GM19463 (cell line): ENCODE results near the gene CYP2A7.
"Not testable (repeated sequence)": the region's sequence is repeated elsewhere in the genome, so short reads cannot be mapped to it uniquely, and the experiment has no call there.

Experiments
- ATAC-seq: cut with Tn5 transposase; IDR thresholded peaks from one replicate; pipeline ENCODE4 v1.9.1; 2021; ENCODE audit warnings: mild to moderate bottlenecking, moderate library complexity; ENCODE audit not compliant: unreplicated experiment

The CYP2A7 gene

GRCh38 chr19:40843653-40844052 is 38.4 kb downstream of the CYP2A7 start:
- ATAC-seq = not testable (repeated sequence)

- not testable (repeated sequence) for ATAC-seq
Measured at GRCh38 chr19:40842997-40843652, 38.9 kb downstream of the CYP2A7 start.

GRCh38 chr19:40842012-40842411 is 40.0 kb downstream of the CYP2A7 start:
- ATAC-seq = not testable (repeated sequence)

- not testable (repeated sequence) for ATAC-seq
Measured at GRCh38 chr19:40838477-40838876, 43.6 kb downstream of the CYP2A7 start.

- ATAC-seq = no peak
Measured at GRCh38 chr19:40836754-40837429, 45.1 kb downstream of the CYP2A7 start.

GRCh38 chr19:40833728-40834533 is 48.1 kb downstream of the CYP2A7 start:
- not testable (repeated sequence) for ATAC-seq

- ATAC-seq = not testable (repeated sequence)
Measured at GRCh38 chr19:40832431-40832790, 49.6 kb downstream of the CYP2A7 start.

GRCh38 chr19:40831502-40832430 is 50.3 kb downstream of the CYP2A7 start:
- no peak for ATAC-seq

GRCh38 chr19:40830741-40831140 is 51.3 kb downstream of the CYP2A7 start:
- not testable (repeated sequence) for ATAC-seq

- ATAC-seq = no peak
Measured at GRCh38 chr19:40829205-40829604, 52.8 kb downstream of the CYP2A7 start.

- no peak for ATAC-seq
Measured at GRCh38 chr19:40827386-40828247, 54.4 kb downstream of the CYP2A7 start.

GRCh38 chr19:40826699-40827385 is 55.2 kb downstream of the CYP2A7 start:
- not testable (repeated sequence) for ATAC-seq

GRCh38 chr19:40826312-40826698 is 55.7 kb downstream of the CYP2A7 start:
- ATAC-seq = not testable (repeated sequence)

- not testable (repeated sequence) for ATAC-seq
Measured at GRCh38 chr19:40825460-40826095, 56.5 kb downstream of the CYP2A7 start.
